Breast epithelium (tissue), 4 donors: Measurements from ENCODE around the gene RETREG2. TPM values are rescaled to one million over a fixed set of nuclear protein-coding genes. Genes with fewer than 3 reads are reported as not detected.

Experiments used
- DNase-seq, 2 donors: peaks; one replicate each; pipeline ENCODE4 v3.0.0-alpha.2; 2019; ENCODE audit warnings: low spot score in 2 of 2
- H3K27ac ChIP-seq, 2 donors: fragments of 200-600 bp; sonication (generic) in 1 of 2; one replicate each; pipeline ENCODE4 v1.5.1; 2016 to 2019; ENCODE audit warnings: mild to moderate bottlenecking in 1 of 2
- H3K27me3 ChIP-seq, 2 donors: fragments of 200-600 bp; sonication (generic) in 1 of 2; one replicate each; pipeline versions ENCODE4 v1.5.1 to v1.6.0; 2017 to 2019; ENCODE audit warnings: control low read depth in 1 of 2, mild to moderate bottlenecking in 1 of 2
- H3K36me3 ChIP-seq: fragments of 200-600 bp; one replicate; pipeline ENCODE4 v1.5.1; 2019
- H3K4me1 ChIP-seq, 2 donors: fragments of 200-600 bp; sonication (generic); one replicate each; pipeline ENCODE4 v1.5.1; 2016 to 2019; ENCODE audit warnings: control low read depth in 1 of 2
- H3K4me3 ChIP-seq, 3 donors: fragments of 200-600 bp; sonication (generic); 1 replicate in 2 of 3; 2 replicates in 1 of 3; pipeline ENCODE4 v1.5.1; 2016 to 2019; ENCODE audit warnings: mild to moderate bottlenecking in 3 of 3, moderate library complexity in 2 of 3
- H3K9me3 ChIP-seq, 2 donors: fragments of 200-600 bp; sonication (generic) in 1 of 2; one replicate each; pipeline ENCODE4 v1.5.1; 2016 to 2019; ENCODE audit warnings: control low read depth in 1 of 2
- POLR2A ChIP-seq: fragments of 450-650 bp; IDR thresholded peaks from one replicate; pipeline ENCODE4 v1.6.1; 2016; ENCODE audit warnings: antibody characterized with exemption, mild to moderate bottlenecking, moderate library complexity
- POLR2AphosphoS5 ChIP-seq, 3 donors: sonication (generic); formaldehyde crosslinking; IDR thresholded peaks; one replicate each; pipeline ENCODE4 v1.6.1; 2017; ENCODE audit warnings: antibody characterized with exemption in 3 of 3
- intact Hi-C: fragments of 100-400 bp; cut with DNase I; formaldehyde crosslinking; loops from one replicate; pipeline ENCODE4 v1.15.1; 2023; ENCODE audit warnings: low total_unique reads
- total RNA-seq, 3 donors: library from RNA; depleted of rRNA; stranded (reverse); fragments of >200 nt; gene quantifications; one replicate each; pipeline ENCODE4 v1.1.0, GENCODE V29; 2016
- TF ChIP-seq, protein P1 (sequence below), 3 donors: fragments of 450-650 bp; IDR thresholded peaks; one replicate each; pipeline ENCODE4 v1.5.1; 2016 to 2017; ENCODE audit warnings: antibody characterized with exemption in 3 of 3, mild to moderate bottlenecking in 3 of 3, moderate library complexity in 3 of 3

Gene RETREG2
- total RNA-seq, 3 donors from 2014 or later: 58.7 to 79.7 (median 66.3) TPM

DNA sequence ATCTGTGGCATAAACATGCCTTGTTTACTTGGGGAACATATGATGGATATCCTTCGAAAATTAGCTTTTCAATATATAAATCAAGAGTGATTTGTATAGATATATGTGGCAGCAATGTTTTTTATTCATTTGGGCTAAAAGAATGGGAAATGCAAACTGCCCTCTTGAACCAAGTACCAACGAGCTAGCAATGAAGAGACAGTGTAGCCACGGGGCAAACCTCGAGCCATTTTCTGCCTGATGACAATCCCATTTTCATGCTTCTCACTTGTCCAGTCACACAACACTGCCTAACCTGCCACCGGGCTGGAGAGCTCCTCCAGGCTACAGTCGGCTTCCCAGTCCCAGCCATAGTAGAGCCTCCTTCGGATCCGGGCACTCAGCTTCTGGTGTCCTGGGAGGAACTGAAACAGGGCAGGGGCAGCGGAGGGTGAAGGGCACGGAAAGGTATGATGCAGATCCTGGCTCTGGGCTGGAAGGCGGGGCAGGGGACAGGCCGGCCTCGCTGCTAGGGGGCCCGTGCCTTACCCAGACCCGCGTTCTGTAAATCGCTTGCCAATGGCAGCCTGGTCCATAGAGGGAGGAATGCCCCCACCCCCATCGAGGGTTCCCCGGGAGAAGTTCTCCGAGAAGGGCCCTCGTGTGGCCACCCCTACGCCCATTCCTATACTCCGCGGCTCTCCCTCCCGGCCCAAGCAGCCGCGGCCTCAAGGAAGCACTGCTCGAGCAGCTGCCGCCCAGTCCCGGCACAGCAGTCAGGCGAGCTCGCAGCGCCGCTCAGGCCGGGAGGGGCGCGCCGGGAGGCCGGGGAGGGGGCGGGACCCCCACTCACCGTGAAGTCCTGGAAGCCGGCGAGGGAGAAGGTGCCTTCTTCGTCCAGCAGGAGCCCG, 1.9 kb upstream of the RETREG2 start:
- Histone ChIP-seq H3K27ac (peak overlapping the region; percentile 97 to 99), H3K27me3 (no peaks in the 10 kb centered on the region), H3K36me3 (no peaks in the 10 kb centered on the region), H3K4me1 (peaks cover 0 to 19% of the 10 kb centered on the region in 2 donors), H3K4me3 (peak overlapping the region; percentile 77 to 92 (median 90)), H3K9me3 (no peaks in the 10 kb centered on the region)
- TF ChIP-seq, protein P1, sequence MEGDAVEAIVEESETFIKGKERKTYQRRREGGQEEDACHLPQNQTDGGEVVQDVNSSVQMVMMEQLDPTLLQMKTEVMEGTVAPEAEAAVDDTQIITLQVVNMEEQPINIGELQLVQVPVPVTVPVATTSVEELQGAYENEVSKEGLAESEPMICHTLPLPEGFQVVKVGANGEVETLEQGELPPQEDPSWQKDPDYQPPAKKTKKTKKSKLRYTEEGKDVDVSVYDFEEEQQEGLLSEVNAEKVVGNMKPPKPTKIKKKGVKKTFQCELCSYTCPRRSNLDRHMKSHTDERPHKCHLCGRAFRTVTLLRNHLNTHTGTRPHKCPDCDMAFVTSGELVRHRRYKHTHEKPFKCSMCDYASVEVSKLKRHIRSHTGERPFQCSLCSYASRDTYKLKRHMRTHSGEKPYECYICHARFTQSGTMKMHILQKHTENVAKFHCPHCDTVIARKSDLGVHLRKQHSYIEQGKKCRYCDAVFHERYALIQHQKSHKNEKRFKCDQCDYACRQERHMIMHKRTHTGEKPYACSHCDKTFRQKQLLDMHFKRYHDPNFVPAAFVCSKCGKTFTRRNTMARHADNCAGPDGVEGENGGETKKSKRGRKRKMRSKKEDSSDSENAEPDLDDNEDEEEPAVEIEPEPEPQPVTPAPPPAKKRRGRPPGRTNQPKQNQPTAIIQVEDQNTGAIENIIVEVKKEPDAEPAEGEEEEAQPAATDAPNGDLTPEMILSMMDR (IDR thresholded peaks at IDR 0.05): no peak
- TF ChIP-seq POLR2A: no peak
- no peak for TF ChIP-seq POLR2AphosphoS5 (IDR thresholded peaks at IDR 0.05)
- intact Hi-C loops: loop anchor here (10.0 kb wide), 1 partner anchor 509 kb away; no protein-coding TSS in a partner anchor
- peak; percentile 35 to 58 for DNase-seq

DNA sequence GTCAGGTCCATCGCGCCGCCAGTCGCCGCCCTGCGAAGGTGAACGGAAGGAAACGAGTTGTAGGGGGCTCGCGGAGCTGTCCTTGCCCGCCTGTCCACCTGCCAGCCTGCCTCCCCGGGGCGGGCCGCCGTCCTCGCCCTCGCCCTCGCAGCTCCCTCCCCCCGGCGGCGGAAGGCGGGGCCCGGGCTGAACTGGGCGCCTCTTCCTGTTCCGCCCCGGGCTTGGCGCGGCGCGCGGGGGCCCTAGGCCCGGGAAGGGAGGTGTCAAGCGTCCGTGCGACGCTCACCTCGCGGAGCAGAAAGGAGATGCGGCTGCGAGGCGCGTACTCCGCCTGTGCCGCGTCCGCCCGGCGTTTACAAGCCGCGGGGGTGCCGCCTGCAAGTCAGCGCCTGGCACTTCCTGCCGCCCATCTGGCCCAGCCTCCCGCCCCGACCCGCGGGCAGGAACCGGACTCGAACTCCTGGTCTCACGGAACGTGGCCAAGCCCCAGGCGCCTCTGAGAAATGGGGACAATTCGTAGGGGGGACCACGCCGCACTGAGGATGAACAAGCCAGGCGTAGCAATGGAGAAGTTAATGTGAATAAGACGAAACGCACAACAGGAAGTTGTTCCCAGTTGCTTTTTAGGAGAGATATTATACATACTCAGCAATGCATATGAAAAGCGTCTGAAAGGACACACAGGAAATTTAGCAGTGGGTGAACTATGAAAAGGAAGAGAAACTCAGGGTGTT, 1.1 kb upstream of the RETREG2 start, which contains the start of gene CNPPD1:
CNPPD1 (minus strand) TSS at position 108 of the 734 bp plus-strand sequence; CDS start at position 11, 97 bp downstream.
- Histone ChIP-seq H3K4me1 (peaks cover 0 to 19% of the 10 kb centered on the region in 2 donors), H3K27ac (peak within 1 kb of the TSS; percentile 97 to 99), H3K27me3 (no peaks in the 10 kb centered on the region), H3K36me3 (no peaks in the 10 kb centered on the region), H3K4me3 (peak within 1 kb of the TSS; percentile 77 to 92 (median 90)), H3K9me3 (no peaks in the 10 kb centered on the region)
- TF ChIP-seq, protein P1 (IDR thresholded peaks at IDR 0.05): no peak
- TF ChIP-seq POLR2AphosphoS5 (IDR thresholded peaks at IDR 0.05) (peak; percentile 93 to 96 (median 96)), POLR2A (peak; percentile 94)
- intact Hi-C loops: loop anchor here (10.0 kb wide), 1 partner anchor 508 kb away; no protein-coding TSS in a partner anchor
- DNase-seq: peak; percentile 81 to 84

GRCh38 chr2:219178377-219179175, 501 bp downstream of the RETREG2 start:
- peak overlapping the region; percentile 97 to 99 for H3K27ac ChIP-seq
- H3K27me3 ChIP-seq: no peaks in the 10 kb centered on the region
- DNase-seq: peak; percentile 51 to 62
- H3K4me3 ChIP-seq: peak overlapping the region; percentile 77 to 92 (median 90)
- H3K9me3 ChIP-seq: no peaks in the 10 kb centered on the region
- peaks cover 0 to 19% of the 10 kb centered on the region in 2 donors for H3K4me1 ChIP-seq
- TF ChIP-seq POLR2A: no peak
- TF ChIP-seq POLR2AphosphoS5 (IDR thresholded peaks at IDR 0.05): no peak
- TF ChIP-seq, protein P1 (IDR thresholded peaks at IDR 0.05): no peak
- intact Hi-C loops: loop anchor here (10.0 kb wide), 1 partner anchor 506 kb away; no protein-coding TSS in a partner anchor
- peaks cover 7% of the 10 kb centered on the region for H3K36me3 ChIP-seq

DNA sequence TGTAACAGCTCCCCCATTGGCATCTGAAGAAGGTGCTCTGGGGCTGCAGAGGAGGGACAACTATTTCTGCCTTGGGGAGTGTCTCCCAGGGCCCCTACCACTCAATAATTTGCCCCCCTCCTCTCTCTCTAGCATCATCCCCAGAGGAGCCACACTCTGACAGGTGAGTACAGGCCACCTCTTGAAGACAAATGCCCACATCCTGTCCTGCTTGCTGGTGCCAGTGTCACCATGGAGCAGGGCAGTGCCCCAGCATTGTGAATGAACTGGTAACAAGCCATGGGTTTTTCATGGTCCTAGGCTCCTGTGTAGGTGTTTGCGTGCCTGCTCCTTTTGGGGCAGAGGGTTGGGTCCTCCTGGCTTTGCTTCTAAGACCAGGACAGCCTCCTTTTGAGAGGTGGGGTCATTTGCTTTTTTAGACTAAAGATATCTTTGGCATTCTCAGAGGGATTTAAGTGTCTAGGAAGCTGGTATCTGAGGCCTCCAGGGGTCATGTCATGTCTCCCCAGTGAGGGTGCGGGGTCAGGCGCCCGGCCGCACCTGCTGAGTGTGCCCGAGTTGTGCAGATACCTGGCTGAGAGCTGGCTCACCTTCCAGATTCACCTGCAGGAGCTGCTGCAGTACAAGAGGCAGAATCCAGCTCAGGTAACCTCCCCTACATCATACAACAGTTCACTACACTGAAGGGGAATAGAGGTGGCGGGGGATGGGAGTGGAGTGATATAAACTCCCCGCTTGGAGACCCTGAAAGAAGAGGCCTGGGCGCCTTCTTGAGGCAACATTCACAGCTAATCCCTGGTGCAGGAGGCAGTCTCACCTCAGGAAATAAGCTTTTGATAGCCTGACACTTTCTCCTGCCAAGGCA, 1.8 kb downstream of the RETREG2 start:
- intact Hi-C loops: loop anchor here (10.0 kb wide), 1 partner anchor 505 kb away; no protein-coding TSS in a partner anchor
- Histone ChIP-seq H3K36me3 (peaks cover 7% of the 10 kb centered on the region), H3K9me3 (no peaks in the 10 kb centered on the region), H3K4me3 (peak overlapping the region in 1 of 3 donors; percentile 92), H3K4me1 (peaks cover 0 to 19% of the 10 kb centered on the region in 2 donors), H3K27ac (peak overlapping the region in 1 of 2 donors; percentile 97), H3K27me3 (no peaks in the 10 kb centered on the region)
- DNase-seq: no peak
- TF ChIP-seq POLR2AphosphoS5 (IDR thresholded peaks at IDR 0.05): no peak
- TF ChIP-seq, protein P1 (IDR thresholded peaks at IDR 0.05): no peak
- TF ChIP-seq POLR2A: no peak
